NCI-H2029 (cell line): ENCODE data around the gene ACP7.

Experiments
- DNase-seq: peaks from one replicate; lab custom pipeline; 2025; lab: John Stamatoyannopoulos, UW

ACP7 gene

GRCh38 chr19:39148939-39149529 lies 64.9 kb downstream of the ACP7 start:
- DNase-seq: no peak

- no peak for DNase-seq
Measured at GRCh38 chr19:39150235-39150634, 66.1 kb downstream of the ACP7 start.

DNA sequence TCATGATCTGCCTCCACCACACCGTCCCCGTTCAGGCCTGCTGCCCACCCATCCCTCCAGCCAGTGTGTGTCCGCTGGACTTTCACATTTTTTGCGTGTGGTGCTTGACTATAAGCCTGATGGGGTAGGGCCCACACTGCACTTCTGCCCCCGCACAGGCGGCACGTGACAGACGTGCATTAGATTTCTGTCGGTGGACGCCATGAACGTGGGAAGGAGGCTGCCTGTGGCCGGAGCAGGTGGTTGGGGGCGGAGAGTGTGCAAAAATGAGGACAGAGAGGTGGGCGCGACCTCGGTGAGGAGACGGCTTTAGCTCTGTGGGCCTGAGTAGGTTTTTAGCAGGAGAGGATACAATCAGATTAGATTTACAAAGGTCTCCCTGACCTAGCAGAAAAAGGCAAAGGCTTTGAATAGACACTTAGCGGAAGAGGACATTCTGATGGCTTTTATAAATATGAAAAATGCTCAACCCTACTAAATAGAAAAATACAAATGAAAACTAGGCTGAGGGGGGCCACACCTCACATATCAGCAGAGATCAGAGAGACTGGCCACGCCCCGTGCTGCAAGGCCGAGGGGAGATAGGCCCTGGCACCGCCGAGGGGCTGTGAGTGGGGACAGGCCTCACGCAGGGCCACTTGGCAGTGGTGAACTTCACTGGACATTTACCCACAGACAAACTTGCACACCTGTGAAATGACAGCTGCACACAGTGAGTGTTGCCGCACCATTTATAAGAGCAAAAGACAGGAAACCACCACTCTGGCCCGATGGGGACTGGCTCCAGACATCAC lies 66.8 kb downstream of the ACP7 start:
- DNase-seq: no peak

DNA sequence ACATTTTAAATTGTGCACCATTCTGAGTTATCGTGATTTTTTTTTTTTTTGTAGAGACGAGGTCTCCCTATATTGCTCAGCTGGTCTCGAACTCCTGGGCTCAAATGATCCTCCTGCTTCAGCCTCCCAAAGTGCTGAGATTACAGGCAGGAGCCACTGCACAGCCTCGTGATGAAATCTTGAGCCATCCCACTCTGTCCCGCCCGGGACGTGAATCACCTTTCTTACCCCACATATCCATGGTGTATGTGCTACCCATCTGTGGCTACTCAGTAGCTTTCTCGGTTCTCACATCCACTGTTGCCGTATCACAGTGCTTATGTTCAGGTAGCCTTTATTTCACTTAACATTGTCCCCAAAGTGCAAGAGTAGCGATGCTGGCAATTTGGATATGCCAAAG lies 67.9 kb downstream of the ACP7 start:
- DNase-seq: no peak

DNA sequence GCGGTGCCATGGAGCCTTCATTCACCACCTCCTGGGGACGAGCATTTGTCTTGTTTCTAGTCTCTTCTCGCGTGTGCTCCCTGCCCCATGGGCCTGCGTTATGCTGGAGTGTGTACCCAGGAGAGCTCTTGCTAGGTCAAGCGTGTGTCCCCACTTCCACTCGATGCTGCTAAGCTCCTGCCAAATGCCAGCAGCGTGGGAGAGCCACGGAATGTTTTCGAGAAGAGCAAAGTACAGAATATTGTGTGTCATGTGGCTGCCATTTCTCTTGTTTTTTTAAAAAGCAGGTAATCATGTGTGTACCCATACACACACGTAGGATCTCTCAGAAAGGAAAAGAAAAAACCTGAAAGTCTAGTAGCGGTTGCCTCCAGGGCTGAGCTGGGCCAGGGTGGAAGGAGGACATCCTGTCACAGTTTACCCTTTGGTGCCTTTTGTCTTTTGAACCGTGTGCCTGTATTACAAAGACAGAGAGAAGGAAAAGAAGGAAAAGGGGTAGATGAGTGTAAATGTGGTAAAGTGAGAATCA lies 70.0 kb downstream of the ACP7 start:
- DNase-seq: no peak

- no peak for DNase-seq
Measured at GRCh38 chr19:39154629-39155100, 70.5 kb downstream of the ACP7 start.

DNA sequence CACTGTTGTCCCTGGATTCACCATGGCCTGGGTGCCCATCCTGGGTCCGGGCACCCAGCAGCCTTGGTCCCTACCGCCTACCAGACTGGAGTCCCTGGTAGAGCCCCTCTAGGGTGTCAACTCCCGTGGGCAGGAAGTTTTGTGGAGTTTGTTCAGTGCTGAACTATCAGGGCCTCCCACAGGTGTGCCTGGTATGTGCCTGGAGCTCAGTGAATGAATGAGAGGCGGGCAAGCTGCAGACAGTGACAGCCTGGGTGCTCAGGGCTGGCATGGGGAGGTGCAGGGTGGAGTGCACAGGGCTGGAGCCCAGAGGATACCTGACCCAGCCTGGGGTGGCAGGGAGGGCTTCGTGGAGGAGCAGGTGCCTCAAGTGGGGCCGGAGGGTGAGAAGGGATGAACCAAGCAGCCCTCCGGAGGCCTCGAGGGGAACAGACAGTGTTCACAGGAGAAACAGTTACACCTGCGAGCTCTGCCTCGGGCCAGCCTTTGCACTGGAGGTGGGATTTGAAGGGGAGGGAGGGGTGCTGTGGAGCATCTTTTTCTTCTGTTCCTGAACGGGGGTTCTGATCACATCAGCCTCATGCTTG lies 71.0 kb downstream of the ACP7 start:
- DNase-seq: no peak

DNA sequence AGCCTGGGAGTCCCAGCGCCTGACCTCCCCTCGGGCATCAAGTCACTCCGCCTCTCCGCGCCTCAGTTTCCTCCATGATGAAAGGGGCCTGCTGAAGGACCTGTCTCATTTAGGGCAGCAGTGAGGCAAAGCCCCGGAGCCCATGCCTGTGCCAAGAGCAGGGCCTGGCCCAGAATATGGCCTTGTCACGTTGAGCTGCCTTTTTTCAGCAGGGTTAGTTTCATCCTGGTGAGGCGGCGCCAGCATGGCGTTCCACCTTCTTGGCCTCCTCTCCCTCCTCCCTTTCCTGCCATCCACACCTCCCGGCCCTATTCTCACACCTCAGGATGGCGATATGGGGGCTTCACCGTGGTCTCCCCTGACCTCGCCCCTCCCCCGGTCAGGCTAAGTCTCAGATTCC lies 71.6 kb downstream of the ACP7 start:
- no peak for DNase-seq

DNA sequence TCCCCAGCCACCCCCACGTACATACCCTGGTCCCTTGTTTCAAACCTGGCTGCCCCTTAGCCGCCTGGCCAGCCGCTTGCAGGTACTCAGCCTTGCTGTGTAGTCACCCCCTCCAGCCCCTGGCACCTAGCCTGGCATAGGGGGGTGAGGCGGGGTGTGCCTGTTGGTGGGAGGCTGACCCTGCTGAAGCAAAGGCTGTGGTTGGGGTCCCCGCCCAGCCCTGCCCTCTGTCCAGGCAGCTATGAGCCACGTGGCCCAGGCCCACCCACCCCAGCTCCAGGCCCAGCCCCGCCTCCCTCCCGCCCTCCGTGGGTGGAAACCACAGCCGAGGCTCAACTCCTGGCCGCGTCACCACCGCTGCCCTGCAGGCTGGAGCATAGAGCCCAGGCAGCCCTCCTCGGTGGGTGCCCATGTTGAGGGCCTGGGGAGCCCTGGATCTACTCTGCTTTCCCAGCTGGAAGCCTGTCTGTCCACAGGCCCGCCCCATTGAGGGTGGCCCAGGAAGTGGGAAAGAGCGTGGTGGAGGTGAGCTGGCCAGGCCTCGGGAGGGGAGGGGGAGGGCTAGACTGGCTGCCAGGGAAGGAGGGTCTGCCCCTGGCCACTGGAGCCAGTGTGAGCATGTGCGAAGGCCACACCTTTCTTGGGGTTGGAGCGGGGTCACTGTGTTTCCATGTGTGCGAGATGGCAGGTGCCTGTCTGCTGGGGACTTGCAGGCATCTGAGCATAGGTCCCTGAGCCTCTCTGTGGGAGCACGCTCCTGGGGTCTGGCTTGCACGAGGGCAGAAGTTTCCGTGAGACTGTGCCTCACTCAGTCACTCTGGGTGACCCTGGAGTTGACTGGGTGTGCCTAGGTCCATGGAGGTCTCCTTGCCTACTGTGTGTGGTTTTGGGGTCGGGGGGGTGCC lies 72.4 kb downstream of the ACP7 start:
- DNase-seq: no peak

DNA sequence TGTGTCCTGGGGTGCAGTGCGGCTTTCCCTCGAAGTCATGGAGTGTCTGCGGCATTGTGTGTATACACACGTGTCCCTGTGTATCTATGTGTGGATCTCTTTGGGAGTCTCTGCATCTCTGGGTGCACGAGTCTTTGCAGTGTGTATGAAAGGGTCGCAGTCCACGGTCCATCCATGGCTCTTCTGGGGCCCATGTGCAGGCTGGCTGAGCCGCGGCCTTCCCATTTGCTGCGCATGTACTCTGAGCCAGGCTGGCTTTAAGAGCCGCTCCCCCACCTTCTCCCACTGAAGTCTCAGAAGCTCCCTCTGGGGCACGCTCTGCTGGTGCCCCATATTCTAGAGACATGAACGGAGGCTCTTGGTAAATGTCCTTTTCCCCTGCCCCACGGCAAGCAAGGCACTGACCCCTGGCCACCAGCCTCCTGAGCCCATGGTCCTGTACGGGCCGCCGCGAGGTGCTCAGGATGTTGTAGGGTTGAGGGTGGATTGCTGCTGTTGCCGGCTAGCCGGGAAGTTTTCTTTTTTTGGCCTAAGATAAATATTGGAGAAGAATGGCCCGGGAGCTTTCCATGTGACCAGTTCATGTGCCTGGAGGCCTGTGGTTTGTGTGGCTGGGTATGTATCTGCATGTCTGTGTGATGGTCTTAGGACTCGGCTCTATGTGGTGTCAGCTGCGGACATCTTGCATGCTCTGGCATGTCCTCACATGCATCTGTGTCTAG lies 73.3 kb downstream of the ACP7 start:
- DNase-seq: no peak

GRCh38 chr19:39157997-39158389 lies 73.8 kb downstream of the ACP7 start:
- no peak for DNase-seq

DNA sequence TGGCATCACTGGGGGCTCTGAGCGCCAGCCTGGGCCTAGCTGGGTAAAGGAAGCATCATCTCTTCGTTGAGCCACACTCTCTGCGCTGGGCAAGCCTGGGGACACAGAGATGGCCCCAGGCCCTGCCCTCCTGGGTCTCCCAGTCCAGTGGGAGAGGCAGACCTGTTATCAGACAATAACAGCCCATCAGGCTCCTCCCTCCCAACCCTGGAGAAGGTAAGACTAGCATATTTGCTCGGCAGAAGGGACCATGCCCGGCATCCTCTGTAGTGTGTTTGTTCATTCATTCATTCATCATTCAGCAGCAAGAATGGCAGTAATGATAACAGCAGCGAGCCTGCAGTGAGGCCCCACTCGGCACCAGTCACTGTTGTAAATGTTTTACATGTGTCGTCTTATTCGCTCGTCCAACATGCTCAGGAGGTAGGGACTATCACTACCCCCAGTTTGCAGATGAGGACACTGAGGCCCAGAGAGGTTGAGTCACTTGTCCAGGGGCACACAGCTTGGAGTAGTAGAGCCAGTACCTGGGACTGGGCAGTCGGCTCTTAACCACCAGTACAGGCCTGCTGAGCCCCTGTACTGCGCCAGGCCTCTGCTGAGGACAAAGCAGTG lies 74.6 kb downstream of the ACP7 start:
- DNase-seq: no peak

DNA sequence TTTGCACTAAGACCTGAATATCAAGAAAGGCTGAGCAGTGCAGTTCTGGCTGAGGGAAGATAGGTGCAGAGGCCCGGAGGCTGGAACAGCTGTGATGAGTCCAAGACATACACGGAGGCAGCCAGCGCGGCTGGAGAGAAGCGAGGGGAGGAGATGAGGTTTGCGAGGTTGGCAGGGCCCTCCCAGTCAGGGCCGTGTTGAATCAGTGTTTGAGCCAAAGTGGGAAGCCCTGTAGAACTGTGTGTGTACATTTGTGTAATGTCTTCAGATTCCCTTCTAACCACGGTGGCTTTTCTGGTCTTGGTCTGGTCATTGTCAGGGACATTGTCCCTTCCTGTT lies 76.3 kb downstream of the ACP7 start:
- DNase-seq: no peak
